NCI-H2196 treated with DMSO at 0.1 percent for 48 hours (cell line): Measurements from ENCODE around the gene AQP12B.

Experiments used
- DNase-seq: peaks from one replicate; lab custom pipeline; 2025; ENCODE audit not compliant: unreplicated experiment; lab: John Stamatoyannopoulos, UW

AQP12B gene

DNA sequence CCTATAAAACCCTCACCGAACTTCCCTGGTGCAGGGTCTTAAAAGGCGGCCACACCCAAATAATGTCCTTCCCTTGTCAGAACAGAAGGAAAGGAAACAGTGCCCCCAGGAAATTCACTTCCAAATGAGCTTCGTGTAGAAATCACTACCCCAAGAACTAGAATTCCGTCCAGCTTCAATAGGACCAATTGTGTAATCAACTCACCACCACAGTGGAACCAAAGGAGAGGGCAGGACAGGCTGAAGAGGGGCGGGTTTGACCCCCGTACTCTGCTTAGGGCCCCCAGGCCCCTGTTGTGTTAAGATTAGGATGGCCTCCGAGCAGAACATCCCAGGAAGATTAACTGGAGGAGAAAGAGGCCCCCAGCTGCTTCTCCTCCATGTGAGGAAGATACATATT is 33.4 kb downstream of the AQP12B start:
- DNase-seq, result no peak

DNA sequence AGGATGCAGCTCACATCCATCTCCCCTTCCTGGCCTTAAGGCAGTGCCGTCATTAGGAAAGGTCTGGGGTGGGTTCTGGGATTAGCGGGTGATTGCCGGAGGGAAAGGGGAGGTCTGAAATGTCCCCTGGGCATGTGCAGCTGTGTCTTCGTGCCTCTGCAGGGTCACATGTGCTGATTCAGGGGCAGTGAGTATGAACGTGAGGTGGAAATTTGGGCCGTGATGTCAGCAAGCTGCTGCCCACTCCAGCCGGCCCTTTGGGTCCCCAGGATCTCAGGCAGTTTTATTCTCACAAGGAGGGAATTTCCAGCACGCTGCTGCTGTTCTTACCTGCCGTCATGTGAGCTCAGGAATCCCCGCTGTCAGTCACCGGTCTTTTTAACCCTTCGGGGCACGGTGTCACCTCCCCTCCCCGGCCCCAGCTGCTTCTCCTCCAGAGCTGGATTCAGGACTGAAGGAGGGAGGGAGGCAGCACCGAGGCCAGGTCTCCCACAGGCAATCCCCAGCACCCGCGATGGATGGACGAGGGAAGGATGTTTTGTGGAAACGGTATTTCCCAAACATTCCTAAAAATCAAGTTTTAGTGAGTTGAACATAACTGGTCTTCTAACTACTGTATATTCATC is 33.9 kb downstream of the AQP12B start:
- DNase-seq, result no peak

GRCh38 chr2:240648155-240648649 is 34.5 kb downstream of the AQP12B start:
- no peak for DNase-seq

DNA sequence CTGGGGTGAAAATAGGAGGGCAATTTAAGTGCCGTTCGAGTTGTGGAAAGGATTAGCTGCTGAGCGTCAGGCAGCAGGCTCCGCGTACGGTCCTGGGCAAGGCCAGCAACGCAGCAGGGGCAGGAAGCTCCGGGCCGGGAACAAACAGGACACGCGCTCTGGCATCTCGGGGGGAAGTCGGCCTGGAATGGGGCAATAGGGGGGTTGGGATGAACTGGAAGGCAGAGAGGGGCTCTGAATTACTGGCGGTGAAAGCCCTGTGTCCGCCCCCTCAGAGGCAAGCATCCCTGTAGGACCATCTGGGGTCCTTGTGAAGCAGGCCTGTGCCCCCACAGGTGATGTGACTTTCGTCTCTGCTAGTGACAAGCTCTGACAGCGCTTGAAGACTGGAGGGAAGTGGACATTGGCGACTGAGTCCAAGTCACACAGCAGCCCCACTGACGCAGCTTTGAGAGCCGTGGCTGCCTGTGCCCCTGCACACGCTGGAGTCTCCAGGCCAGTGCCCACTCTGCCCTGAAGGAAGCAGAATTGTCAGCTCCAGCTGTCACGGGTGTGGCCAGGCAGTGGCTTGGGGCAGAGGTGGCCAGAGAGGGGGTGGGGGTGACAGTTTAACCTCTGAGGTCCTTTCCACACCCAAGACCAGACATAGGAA is 35.1 kb downstream of the AQP12B start:
- no peak for DNase-seq

DNA sequence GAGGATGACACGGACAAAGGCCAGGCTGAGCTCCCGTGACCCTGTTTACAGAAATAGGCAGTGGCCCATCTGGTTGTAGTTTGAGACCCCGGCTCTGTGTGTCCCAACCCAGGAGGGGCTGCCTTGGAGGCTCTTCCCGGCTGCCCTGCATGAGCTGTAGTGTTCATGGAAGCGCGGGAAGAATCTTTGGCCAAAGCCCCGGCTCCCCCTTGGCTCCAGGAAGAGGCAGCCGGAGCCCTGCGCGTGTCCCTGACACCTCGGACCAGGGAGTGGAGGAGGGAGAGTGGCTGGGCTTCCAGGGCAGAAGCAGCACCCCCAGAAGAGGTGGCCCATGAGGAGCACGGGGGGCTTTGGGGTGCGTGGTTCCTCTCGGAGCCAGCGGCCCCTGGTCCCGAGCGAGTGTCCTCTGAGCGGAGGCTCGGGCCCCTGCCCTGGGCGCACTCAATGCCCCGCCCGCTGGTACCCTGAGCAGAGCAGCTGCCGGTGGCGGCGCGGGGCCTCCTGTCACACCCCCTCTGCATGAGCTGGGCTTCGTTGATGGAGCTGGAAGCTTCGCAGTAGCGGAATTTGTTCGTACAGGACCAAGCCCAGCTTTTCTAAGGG is 35.7 kb downstream of the AQP12B start:
- no peak for DNase-seq

- no peak for DNase-seq
Observed at GRCh38 chr2:240646176-240646899, 36.3 kb downstream of the AQP12B start.

GRCh38 chr2:240645801-240646175 is 36.9 kb downstream of the AQP12B start:
- no peak for DNase-seq

- no peak for DNase-seq
Observed at GRCh38 chr2:240645346-240645745, 37.3 kb downstream of the AQP12B start.

DNA sequence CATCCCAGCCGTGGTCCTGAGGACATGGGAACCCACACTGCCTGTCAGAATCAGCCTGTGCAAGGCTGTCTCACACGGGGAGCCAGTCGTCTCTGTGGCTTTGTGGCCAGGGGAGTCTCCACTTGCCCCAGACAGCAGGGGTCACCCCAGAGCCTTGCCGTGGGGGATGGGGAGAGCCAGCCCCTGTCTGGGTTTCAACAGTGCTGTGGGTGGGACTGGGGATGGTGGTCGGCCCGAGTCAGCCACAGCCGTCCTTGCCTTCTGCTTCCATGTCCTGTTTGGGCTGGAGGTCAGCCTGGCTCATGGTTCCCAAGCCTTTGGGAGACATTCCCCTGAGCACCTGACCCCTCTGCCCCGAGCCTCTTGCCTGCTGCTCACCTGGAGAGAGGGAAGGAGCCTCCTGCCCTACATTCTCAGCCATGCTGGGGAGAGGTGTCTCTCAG is 37.8 kb downstream of the AQP12B start:
- no peak for DNase-seq

GRCh38 chr2:240644171-240644651 is 38.5 kb downstream of the AQP12B start:
- DNase-seq, result no peak

DNA sequence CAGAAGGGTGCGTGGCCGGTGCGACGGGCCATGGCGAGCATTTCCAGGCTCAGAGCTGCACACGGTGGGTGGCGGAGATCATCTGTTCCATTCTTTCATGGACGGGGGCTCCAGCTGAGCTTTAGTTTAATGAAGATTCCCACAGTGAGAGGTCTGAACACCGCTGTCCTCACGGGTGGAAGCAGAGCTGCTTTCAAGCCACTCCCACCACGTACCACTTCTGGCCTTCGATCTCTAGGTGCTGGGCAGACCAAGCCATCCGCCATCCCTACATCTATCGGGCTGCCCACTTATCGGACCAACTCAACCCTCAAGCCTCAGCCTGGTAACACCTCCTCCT is 38.9 kb downstream of the AQP12B start:
- no peak for DNase-seq

- no peak for DNase-seq
Observed at GRCh38 chr2:240643093-240643810, 39.4 kb downstream of the AQP12B start.

DNA sequence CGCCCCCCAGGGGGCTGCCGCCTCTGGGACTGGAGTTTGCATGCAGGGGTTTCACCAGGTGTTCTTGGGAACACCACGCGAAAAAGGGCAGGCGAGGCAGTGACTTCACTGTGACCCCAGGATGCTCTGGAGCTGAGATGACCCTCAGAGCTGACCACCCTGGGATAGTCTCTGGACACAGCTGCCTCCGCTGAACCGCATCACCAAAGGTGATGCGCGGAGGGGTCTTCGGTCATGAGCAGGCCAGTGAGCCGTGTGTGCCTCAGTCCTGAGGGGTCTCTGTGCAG is 39.9 kb downstream of the AQP12B start:
- DNase-seq, result no peak

DNA sequence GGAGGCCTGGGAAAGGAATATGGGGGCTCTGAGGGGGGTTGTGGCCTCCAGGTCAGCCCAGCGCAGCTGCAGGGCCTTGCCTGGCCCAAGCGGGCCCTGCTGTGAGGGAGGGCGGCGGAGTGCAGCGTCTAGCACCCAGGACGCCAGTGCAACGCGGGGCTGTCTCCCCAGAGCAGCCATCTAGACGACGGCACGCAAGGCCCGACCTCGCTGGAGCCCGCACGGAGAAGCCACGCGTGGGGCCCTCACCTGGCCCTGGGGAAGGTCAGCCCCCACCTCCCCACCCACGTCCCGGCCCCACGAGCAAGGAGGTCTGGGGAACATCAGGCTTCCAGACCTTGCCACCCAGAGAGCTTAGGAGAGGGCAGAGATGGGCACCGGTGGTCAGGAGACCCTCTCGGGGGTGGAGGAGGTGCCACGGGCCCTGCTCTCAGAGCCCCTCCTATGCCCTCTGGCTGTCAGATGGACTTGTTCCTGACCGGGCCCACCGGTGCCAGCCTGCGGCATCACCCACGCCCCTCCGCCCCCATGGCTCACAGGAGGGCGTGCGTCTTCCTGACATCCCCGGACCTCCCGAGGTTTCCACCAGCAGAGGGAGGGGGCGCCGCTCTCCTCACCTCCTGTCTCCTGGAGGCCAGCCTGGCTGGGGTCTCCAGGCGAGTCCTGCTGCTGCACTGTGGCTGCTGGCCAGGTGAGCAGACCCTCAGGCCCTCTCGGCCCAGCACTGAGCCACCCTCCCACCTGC is 40.5 kb downstream of the AQP12B start:
- no peak for DNase-seq

DNA sequence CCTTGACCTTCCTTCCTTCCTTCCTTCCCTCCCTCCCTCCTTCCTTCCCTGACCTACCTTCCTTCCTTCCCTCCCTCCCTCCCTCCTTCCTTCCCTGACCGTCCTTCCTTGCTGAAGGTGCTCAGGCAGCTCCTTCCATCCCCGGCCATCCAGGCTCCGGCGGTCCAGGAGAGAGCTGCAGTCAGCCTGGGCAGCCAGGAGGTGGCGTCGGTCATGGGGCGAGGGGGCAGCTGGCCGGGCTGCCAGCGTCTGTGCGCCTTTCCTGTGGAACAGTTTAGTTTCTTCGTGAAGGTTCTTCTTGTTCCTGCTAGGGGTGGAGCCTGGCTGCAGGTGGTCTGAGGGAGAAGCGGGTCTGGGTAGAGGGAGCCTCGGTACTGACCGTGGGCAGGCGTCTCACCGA is 41.7 kb downstream of the AQP12B start:
- no peak for DNase-seq

GRCh38 chr2:240639566-240639965 is 43.1 kb downstream of the AQP12B start:
- no peak for DNase-seq

DNA sequence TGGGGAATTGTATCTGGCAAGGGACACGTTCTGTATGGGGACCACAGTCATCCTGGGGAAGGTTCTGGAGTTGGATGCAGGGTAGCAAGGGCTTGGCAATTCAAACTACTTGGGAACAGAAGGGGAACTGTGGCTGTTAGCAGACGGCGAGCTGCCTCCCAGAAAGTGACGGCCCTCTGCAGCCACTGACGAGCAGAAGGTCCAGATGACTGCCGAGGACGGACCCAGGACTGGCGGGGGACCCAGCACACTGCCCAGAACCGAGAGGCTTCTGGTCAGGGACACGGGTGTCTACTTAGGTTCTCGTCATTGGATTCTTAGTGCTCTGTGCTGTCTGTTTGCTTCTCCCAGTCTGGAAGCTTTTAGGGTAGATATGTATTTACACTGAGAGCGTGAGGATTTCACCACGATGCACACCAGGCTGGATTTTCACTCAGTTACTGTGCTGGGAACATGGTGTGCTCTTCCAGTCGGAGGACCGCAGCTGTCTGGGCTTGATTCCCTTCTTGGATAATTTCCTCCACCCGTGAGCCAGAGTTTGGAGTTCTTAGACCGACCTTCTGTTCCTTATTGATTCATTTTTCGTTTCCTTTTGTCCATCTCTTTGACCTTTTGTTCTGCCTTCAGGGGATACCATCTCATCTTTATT is 44.0 kb downstream of the AQP12B start:
- DNase-seq, result no peak

DNA sequence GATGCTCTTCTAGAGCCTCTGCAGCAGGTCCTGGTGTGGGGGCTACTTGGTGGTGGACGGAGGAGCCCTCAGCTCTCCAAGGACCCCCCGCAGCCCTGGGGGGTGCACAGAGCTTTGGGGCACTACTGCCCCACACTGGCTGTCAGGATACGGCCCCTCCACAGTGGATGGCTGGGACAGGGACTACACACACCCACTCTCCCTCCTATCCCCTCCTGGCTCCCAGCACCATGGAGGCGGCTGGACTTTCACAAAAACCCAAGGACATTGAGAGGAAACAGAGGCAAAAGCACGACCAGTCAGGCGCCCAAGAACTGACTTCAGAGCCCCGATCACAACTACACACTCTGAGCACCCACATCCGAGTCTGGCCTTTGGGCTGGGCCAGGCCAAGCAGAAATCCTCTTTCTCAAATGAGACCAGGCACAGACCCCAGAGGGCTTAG is 44.8 kb downstream of the AQP12B start:
- DNase-seq, result no peak

- DNase-seq, result no peak
Observed at GRCh38 chr2:240637116-240637900, 45.4 kb downstream of the AQP12B start.
